Right lobe of liver (tissue), 6 donors: Measurements from ENCODE around the gene RPA4. TPM values are rescaled to one million over a fixed set of nuclear protein-coding genes. Genes with fewer than 3 reads are reported as not detected.
"Not testable (repeated sequence)": the region's sequence is repeated elsewhere in the genome, so short reads cannot be mapped to it uniquely, and the experiment has no call there.

Source experiments
- ATAC-seq, 4 donors: fragments of 200-7000 bp; cut with Tn5 transposase; one replicate each; pipeline ENCODE4 v1.9.1; 2020; ENCODE audit warnings: mild to moderate bottlenecking in 4 of 4, moderate library complexity in 4 of 4
- DNase-seq, 3 donors: peaks; one replicate each; pipeline ENCODE4 v3.0.0-alpha.2; 2020
- H3K27ac ChIP-seq, 3 donors: fragments of 200-600 bp; one replicate each; pipeline ENCODE4 v1.8.0; 2022
- H3K27me3 ChIP-seq, 2 donors: fragments of 200-600 bp; one replicate each; pipeline ENCODE4 v1.8.0; 2022
- H3K36me3 ChIP-seq, 4 donors: fragments of 200-600 bp; sonication (generic) in 1 of 4; one replicate each; pipeline versions ENCODE4 v1.5.1 to v1.8.0; 2017 to 2022; ENCODE audit warnings: control low read depth in 1 of 4
- H3K4me1 ChIP-seq, 4 donors: fragments of 200-600 bp; sonication (generic) in 1 of 4; one replicate each; pipeline versions ENCODE4 v1.5.1 to v1.8.0; 2017 to 2022; ENCODE audit warnings: control low read depth in 1 of 4
- H3K4me3 ChIP-seq, 3 donors: fragments of 200-600 bp; one replicate each; pipeline ENCODE4 v1.8.0; 2022
- H3K9me3 ChIP-seq, 4 donors: fragments of 200-600 bp; sonication (generic) in 1 of 4; one replicate each; pipeline versions ENCODE4 v1.5.1 to v1.8.0; 2017 to 2022; ENCODE audit warnings: control low read depth in 1 of 4
- POLR2A ChIP-seq: fragments of 450-650 bp; IDR thresholded peaks from one replicate; pipeline ENCODE4 v1.6.1; 2017; ENCODE audit warnings: antibody characterized with exemption, mild to moderate bottlenecking
- WGBS: methylation state at CpG from one replicate; pipeline ENCODE4 v1.1.6; 2018; ENCODE audit warnings: low coverage, low lambda C conversion rate; ENCODE audit not compliant: insufficient coverage; ENCODE audit errors: missing lambda C conversion rate; 5-methylcytosine and 5-hydroxymethylcytosine counted together
- intact Hi-C, 2 donors: fragments of 100-400 bp; cut with DNase I; formaldehyde crosslinking; loops; one replicate each; pipeline versions ENCODE4 v1.11.2 to v1.14.1; 2022
- total RNA-seq, 6 experiments: library from RNA; depleted of rRNA in 2 of 6; stranded (reverse); fragments of >200 nt in 2 of 6; fragmentation: NEBNext Ultra II Directional in 3 of 6; extraction: Animal tissue kit (Norgen Biotek cat#: 25700) in 3 of 6; gene quantifications; one replicate each; pipeline versions ENCODE4 v1.1.0 to v1.2.4, GENCODE V29; 2016 to 2023
- TF ChIP-seq, protein P1 (sequence below), 4 donors: fragments of 200-600 bp in 3 of 4; fragments of 450-650 bp in 1 of 4; IDR thresholded peaks; one replicate each; pipeline versions ENCODE4 v1.5.1 to v1.8.0; 2016 to 2022; ENCODE audit warnings: antibody characterized with exemption in 4 of 4, mild to moderate bottlenecking in 2 of 4
- donor health status: DM: no; HTN: yes; CAD: no.
- donor health status: DM: no; HTN: no; CAD: no.
- donor health status: DM: no; HTN: no; CAD: no.
- donor health status: DM: no; HTN: yes; CAD: no.
- donor health status: DM: no; HTN: yes; CAD: no.

Gene RPA4
- total RNA-seq, 6 experiments from 2014 or later = 0.37 to 1.2 (median 0.55) TPM

DNA sequence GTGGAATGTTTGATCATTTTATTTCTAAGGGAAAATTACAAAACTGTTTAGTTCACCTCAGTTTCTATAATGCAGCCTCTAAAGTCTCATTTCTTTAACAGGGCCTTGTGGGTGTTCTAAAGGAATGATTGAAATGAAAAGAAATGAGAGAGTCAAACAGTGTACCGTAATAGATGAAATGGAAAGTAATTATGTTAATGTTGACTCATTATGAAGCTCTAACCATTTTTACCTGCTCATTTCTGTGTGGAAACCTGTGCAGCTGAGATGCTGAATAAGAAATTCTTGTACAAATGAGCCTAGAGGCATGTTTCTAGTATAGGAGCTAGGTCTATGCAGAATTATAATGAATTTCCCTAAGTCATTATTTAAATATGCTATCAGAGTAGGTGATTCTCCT is 45.2 kb upstream of the RPA4 start:
- Histone ChIP-seq H3K4me1 (no peaks in the 10 kb centered on the region), H3K9me3 (no peaks in the 10 kb centered on the region), H3K27me3 (no peaks in the 10 kb centered on the region), H3K4me3 (no peak overlapping the region), H3K27ac (no peak overlapping the region), H3K36me3 (no peaks in the 10 kb centered on the region)
- TF ChIP-seq POLR2A = no peak
- TF ChIP-seq, protein P1, sequence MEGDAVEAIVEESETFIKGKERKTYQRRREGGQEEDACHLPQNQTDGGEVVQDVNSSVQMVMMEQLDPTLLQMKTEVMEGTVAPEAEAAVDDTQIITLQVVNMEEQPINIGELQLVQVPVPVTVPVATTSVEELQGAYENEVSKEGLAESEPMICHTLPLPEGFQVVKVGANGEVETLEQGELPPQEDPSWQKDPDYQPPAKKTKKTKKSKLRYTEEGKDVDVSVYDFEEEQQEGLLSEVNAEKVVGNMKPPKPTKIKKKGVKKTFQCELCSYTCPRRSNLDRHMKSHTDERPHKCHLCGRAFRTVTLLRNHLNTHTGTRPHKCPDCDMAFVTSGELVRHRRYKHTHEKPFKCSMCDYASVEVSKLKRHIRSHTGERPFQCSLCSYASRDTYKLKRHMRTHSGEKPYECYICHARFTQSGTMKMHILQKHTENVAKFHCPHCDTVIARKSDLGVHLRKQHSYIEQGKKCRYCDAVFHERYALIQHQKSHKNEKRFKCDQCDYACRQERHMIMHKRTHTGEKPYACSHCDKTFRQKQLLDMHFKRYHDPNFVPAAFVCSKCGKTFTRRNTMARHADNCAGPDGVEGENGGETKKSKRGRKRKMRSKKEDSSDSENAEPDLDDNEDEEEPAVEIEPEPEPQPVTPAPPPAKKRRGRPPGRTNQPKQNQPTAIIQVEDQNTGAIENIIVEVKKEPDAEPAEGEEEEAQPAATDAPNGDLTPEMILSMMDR (IDR thresholded peaks at IDR 0.05) = no peak
- no peak for ATAC-seq
- WGBS = 17% methylated on average over 1 of the region's 1 CpG
- intact Hi-C loops = no loop called here
- DNase-seq = no peak

DNA sequence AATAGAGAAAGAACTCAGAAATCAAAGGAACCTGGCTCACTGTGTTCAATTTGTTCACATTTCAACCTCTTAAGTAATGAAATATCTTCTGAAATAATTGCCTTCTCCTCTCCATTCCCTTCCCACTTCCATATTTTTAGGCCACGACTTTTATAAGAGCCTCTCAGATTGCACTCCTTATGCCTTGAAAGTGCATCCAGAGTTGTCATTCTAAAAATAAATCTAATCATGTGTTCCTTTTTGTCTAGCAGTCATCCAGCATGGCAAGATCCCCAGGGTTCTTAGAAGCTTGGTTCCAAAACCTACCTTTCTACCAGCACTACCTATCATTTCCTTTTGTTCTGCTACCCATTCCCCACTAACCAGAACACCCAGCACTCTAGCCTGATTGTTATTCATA is 42.4 kb upstream of the RPA4 start:
- TF ChIP-seq, protein P1 (IDR thresholded peaks at IDR 0.05) = no peak
- no peak for TF ChIP-seq POLR2A
- 27% methylated on average over 1 of the region's 1 CpG for WGBS
- Histone ChIP-seq H3K4me3 (no peak overlapping the region), H3K36me3 (no peaks in the 10 kb centered on the region), H3K27ac (no peak overlapping the region), H3K4me1 (no peaks in the 10 kb centered on the region), H3K9me3 (no peaks in the 10 kb centered on the region), H3K27me3 (no peaks in the 10 kb centered on the region)
- DNase-seq (no peak), ATAC-seq (no peak)
- intact Hi-C loops = no loop called here

- H3K4me1 ChIP-seq, H3K27ac ChIP-seq, H3K36me3 ChIP-seq, ATAC-seq, H3K4me3 ChIP-seq, H3K9me3 ChIP-seq, intact Hi-C loops, DNase-seq, H3K27me3 ChIP-seq: not testable (repeated sequence)
- WGBS = no CpG with 5 or more reads among the region's 3 CpGs
Measured at GRCh38 chrX:96841866-96842265, 41.8 kb upstream of the RPA4 start.

- H3K9me3 ChIP-seq = no peaks in the 10 kb centered on the region
- ATAC-seq (no peak), DNase-seq (no peak)
- intact Hi-C loops = no loop called here
- no peaks in the 10 kb centered on the region for H3K4me1 ChIP-seq
- H3K27me3 ChIP-seq = no peaks in the 10 kb centered on the region
- TF ChIP-seq POLR2A = no peak
- TF ChIP-seq, protein P1 (IDR thresholded peaks at IDR 0.05) = peak in 1 of 4 donors; percentile 6
- no peaks in the 10 kb centered on the region for H3K36me3 ChIP-seq
- no peak overlapping the region for H3K27ac ChIP-seq
- no peak overlapping the region for H3K4me3 ChIP-seq
- 30% methylated on average over 5 of the region's 5 CpGs for WGBS
Measured at GRCh38 chrX:96843566-96843965, 40.1 kb upstream of the RPA4 start.

- TF ChIP-seq, protein P1 (IDR thresholded peaks at IDR 0.05) = no peak
- no peak for TF ChIP-seq POLR2A
- intact Hi-C loops = no loop called here
- H3K4me1 ChIP-seq = no peaks in the 10 kb centered on the region
- no peak overlapping the region for H3K27ac ChIP-seq
- H3K9me3 ChIP-seq = no peaks in the 10 kb centered on the region
- ATAC-seq (no peak), DNase-seq (no peak)
- no peaks in the 10 kb centered on the region for H3K27me3 ChIP-seq
- H3K36me3 ChIP-seq = no peaks in the 10 kb centered on the region
- 82% methylated on average over 1 of the region's 1 CpG for WGBS
- no peak overlapping the region for H3K4me3 ChIP-seq
Measured at GRCh38 chrX:96846841-96847240, 36.9 kb upstream of the RPA4 start.

GRCh38 chrX:96859422-96859821 is 24.3 kb upstream of the RPA4 start:
- H3K36me3 ChIP-seq, H3K4me1 ChIP-seq, H3K27me3 ChIP-seq, H3K27ac ChIP-seq, H3K9me3 ChIP-seq, ATAC-seq, intact Hi-C loops, H3K4me3 ChIP-seq, DNase-seq: not testable (repeated sequence)
- 93% methylated on average over 4 of the region's 4 CpGs for WGBS
